ENCODE data around the gene CEP57L1. TPM values are rescaled to one million over a fixed set of nuclear protein-coding genes. Genes with fewer than 3 reads are reported as not detected.
"Not testable (repeated sequence)": the region's sequence is repeated elsewhere in the genome, so short reads cannot be mapped to it uniquely, and the experiment has no call there.

Gene CEP57L1
- total and polyA plus RNA-seq, 10 of the 15 experiments (the other 5 are each of a cell fraction or from before 2014, with no cell fraction given), result 12.7 to 30.5 (median 21.9) TPM

GRCh38 chr6:109104512-109104911 lies 9.2 kb downstream of the CEP57L1 start:
- POLR2A ChIA-PET, result interaction anchor here (0.7 to 2.2 kb wide), 3 partner anchors 11 to 1714 kb away, joined by 3 to 5 read pairs (median 3); no protein-coding TSS in a partner anchor
- SMC1A ChIA-PET (ENCODE audit: uncharacterized antibody, unreplicated experiment), result interaction anchor here (1.1 to 3.5 kb wide), 6 partner anchors 9 to 266 kb away, joined by 3 to 17 read pairs (median 4); partner anchors contain the start of genes CEP57L1 and SESN1

DNA sequence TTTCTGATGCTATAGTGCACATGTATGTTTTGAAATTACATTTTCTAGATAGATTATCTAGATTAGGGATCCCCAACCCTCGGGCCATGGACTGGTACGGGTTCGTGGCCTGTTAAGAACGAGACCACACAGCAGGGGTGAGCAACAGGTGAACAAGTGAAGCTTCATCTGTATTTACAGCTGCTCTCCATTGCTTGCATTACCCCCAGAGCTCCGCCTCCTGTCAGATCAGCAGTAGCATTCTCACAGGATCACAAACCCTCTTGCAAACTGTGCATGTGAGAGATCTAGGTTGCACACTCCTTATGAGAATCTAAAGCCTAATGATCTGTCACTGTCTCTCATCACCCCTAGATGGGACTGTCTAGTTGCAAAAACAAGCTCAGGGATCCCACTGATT lies 10.4 kb downstream of the CEP57L1 start:
- no TSS peak for BruUV-seq (replicated peaks)
- DNase-seq (ENCODE audit: low read depth, low spot score) (no peak), ATAC-seq (no peak), FAIRE-seq (no peak)
- TF ChIP-seq RAD21 (IDR thresholded peaks at IDR 0.05; ENCODE audit: insufficient read depth, low read depth, low read length), result 0 out of 2 replicates have a peak, but pooled peaks have one; percentile 19
- TF ChIP-seq EED (IDR thresholded peaks at IDR 0.05; ENCODE audit: low read depth), result no peak
- RAD21 ChIA-PET (ENCODE audit: unreplicated experiment), result interaction anchor here (0.8 kb wide), 1 partner anchor 278 kb away, joined by 3 read pairs; no protein-coding TSS in a partner anchor
- no peaks in the 10 kb centered on the region for H4K20me1 ChIP-seq (ENCODE audit: control insufficient read depth, insufficient read depth)
- H3K27me3 ChIP-seq (replicated peaks in 1 of 2; ENCODE audit: control insufficient read depth in 2 of 2, insufficient read depth in 2 of 2, low read length in 1 of 2), result no peaks in the 10 kb centered on the region
- in situ Hi-C loops (cut with MboI), result no loop called here
- H3K4me2 ChIP-seq (ENCODE audit: control insufficient read depth, insufficient read depth), result no peak overlapping the region
- H2AFZ ChIP-seq (ENCODE audit: control insufficient read depth, low read depth, low read length), result no peak overlapping the region
- no peaks in the 10 kb centered on the region; a peak in 1 of 4 replicates for H3K36me3 ChIP-seq (ENCODE audit: control insufficient read depth in 2 of 2, insufficient read depth in 2 of 2, low read length in 1 of 2)
- H3K9ac ChIP-seq (ENCODE audit: control insufficient read depth, insufficient read depth, low read length), result no peak overlapping the region
- peaks cover 2% of the 10 kb centered on the region for H3K79me2 ChIP-seq (ENCODE audit: control insufficient read depth, insufficient read depth, low read length)
- CTCF ChIA-PET, result interaction anchor here (0.8 to 1.8 kb wide), 4 partner anchors 11 to 83 kb away, joined by 3 to 6 read pairs (median 3); no protein-coding TSS in a partner anchor
- H3K4me1 ChIP-seq (ENCODE audit: control insufficient read depth, insufficient read depth, low read length), result peaks cover 4% of the 10 kb centered on the region; the same call in 1 of the 2 replicates
- WGBS (ENCODE audit: insufficient coverage, insufficient replicate concordance, low lambda C conversion rate, missing lambda C conversion rate), result 90% methylated on average over 5 of the region's 5 CpGs
- H3K4me3 ChIP-seq, result no peak overlapping the region
- no peaks in the 10 kb centered on the region; the same call in 2 of the 3 replicates for H3K9me3 ChIP-seq (replicated peaks; ENCODE audit: control insufficient read depth, insufficient read depth, low read length)
- POLR2A ChIA-PET, result interaction anchor here (2.2 kb wide), 1 partner anchor 12 kb away, joined by 5 read pairs; no protein-coding TSS in a partner anchor
- intact Hi-C loops (cut with micrococcal nuclease; ENCODE audit: unreplicated experiment), result no loop called here
- H3K27ac ChIP-seq (ENCODE audit: control insufficient read depth, insufficient read depth), result no peak overlapping the region
- SMC1A ChIA-PET (ENCODE audit: uncharacterized antibody, unreplicated experiment), result interaction anchor here (1.1 to 3.5 kb wide), 4 partner anchors 10 to 277 kb away, joined by 4 to 17 read pairs (median 10); partner anchors contain the start of genes CD164, CEP57L1 and SESN1

More at GRCh38 chr6:109104512-109104911, 9.2 kb downstream of the CEP57L1 start:
- no peak for TF ChIP-seq ZNF274 (IDR thresholded peaks at IDR 0.05; ENCODE audit: insufficient read depth, insufficient read length)
- TF ChIP-seq, protein P1, sequence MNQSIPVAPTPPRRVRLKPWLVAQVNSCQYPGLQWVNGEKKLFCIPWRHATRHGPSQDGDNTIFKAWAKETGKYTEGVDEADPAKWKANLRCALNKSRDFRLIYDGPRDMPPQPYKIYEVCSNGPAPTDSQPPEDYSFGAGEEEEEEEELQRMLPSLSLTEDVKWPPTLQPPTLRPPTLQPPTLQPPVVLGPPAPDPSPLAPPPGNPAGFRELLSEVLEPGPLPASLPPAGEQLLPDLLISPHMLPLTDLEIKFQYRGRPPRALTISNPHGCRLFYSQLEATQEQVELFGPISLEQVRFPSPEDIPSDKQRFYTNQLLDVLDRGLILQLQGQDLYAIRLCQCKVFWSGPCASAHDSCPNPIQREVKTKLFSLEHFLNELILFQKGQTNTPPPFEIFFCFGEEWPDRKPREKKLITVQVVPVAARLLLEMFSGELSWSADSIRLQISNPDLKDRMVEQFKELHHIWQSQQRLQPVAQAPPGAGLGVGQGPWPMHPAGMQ (IDR thresholded peaks at IDR 0.05; ENCODE audit: borderline replicate concordance), result no peak
- Histone ChIP-seq H3K27ac (ENCODE audit: control insufficient read depth, insufficient read depth) (no peak overlapping the region), H3K4me2 (ENCODE audit: control insufficient read depth, insufficient read depth) (0 out of 2 replicates have a peak overlapping the region, but pooled peaks have one; percentile 4), H3K9ac (ENCODE audit: control insufficient read depth, insufficient read depth, low read length) (no peak overlapping the region), H3K9me3 (replicated peaks; ENCODE audit: control insufficient read depth, insufficient read depth, low read length) (no peaks in the 10 kb centered on the region; the same call in 2 of the 3 replicates), H4K20me1 (ENCODE audit: control insufficient read depth, insufficient read depth) (no peaks in the 10 kb centered on the region), H3K4me3 (no peak overlapping the region), H3K4me1 (ENCODE audit: control insufficient read depth, insufficient read depth, low read length) (peaks cover 4% of the 10 kb centered on the region; the same call in 1 of the 2 replicates), H3K36me3 (ENCODE audit: control insufficient read depth in 2 of 2, insufficient read depth in 2 of 2, low read length in 1 of 2) (no peaks in the 10 kb centered on the region; a peak in 1 of 4 replicates), H2AFZ (ENCODE audit: control insufficient read depth, low read depth, low read length) (no peak overlapping the region), H3K79me2 (ENCODE audit: control insufficient read depth, insufficient read depth, low read length) (peaks cover 2% of the 10 kb centered on the region), H3K27me3 (replicated peaks in 1 of 2; ENCODE audit: control insufficient read depth in 2 of 2, insufficient read depth in 2 of 2, low read length in 1 of 2) (no peaks in the 10 kb centered on the region)
- in situ Hi-C loops (cut with MboI), result no loop called here
- intact Hi-C loops (cut with micrococcal nuclease; ENCODE audit: unreplicated experiment), result no loop called here
- DNase-seq (ENCODE audit: low read depth, low spot score) (no peak), FAIRE-seq (no peak), ATAC-seq (no peak; the same call in 2 of the 3 replicates)
- WGBS (ENCODE audit: insufficient coverage, insufficient replicate concordance, low lambda C conversion rate, missing lambda C conversion rate), result 98% methylated on average over 3 of the region's 3 CpGs
- CTCF ChIA-PET, result interaction anchor here (0.8 to 1.8 kb wide), 2 partner anchors 12 to 23 kb away, joined by 4 to 6 read pairs; no protein-coding TSS in a partner anchor
- BruUV-seq (replicated peaks), result no TSS peak
- RAD21 ChIA-PET (ENCODE audit: unreplicated experiment), result interaction anchor here (1.8 kb wide), 1 partner anchor 11 kb away, joined by 6 read pairs; the partner anchor contains the start of gene SESN1

DNA sequence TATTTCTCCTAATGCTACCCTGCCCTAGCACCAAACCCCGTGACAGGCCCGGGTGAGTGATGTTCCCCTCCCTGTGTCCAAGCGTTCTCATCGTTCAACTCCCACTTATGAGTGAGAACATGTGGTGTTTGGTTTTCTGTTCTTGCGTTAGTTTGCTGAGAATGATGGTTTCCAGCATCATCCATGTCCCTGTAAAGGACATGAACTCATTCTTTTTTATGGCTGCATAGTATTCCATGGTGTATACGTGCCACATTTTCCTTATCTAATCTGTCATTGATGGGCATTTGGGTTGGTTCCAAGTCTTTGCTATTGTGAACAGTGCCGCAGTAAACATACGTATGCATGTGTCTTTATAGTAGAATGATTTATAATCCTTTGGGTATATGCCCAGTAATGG lies 14.4 kb downstream of the CEP57L1 start:
- POLR2A ChIA-PET; DNase-seq (ENCODE audit: low read depth, low spot score); CTCF ChIA-PET; H3K4me3 ChIP-seq; H3K36me3 ChIP-seq (ENCODE audit: control insufficient read depth in 2 of 2, insufficient read depth in 2 of 2, low read length in 1 of 2); H2AFZ ChIP-seq (ENCODE audit: control insufficient read depth, low read depth, low read length); H3K27me3 ChIP-seq (replicated peaks in 1 of 2; ENCODE audit: control insufficient read depth in 2 of 2, insufficient read depth in 2 of 2, low read length in 1 of 2); H3K9ac ChIP-seq (ENCODE audit: control insufficient read depth, insufficient read depth, low read length); H3K27ac ChIP-seq (ENCODE audit: control insufficient read depth, insufficient read depth); FAIRE-seq; H3K79me2 ChIP-seq (ENCODE audit: control insufficient read depth, insufficient read depth, low read length); RAD21 ChIA-PET (ENCODE audit: unreplicated experiment); intact Hi-C loops (cut with micrococcal nuclease; ENCODE audit: unreplicated experiment); ATAC-seq; H3K4me2 ChIP-seq (ENCODE audit: control insufficient read depth, insufficient read depth); BruUV-seq (replicated peaks); H3K9me3 ChIP-seq (replicated peaks; ENCODE audit: control insufficient read depth, insufficient read depth, low read length); in situ Hi-C loops (cut with MboI); H4K20me1 ChIP-seq (ENCODE audit: control insufficient read depth, insufficient read depth); H3K4me1 ChIP-seq (ENCODE audit: control insufficient read depth, insufficient read depth, low read length); SMC1A ChIA-PET (ENCODE audit: uncharacterized antibody, unreplicated experiment): not testable (repeated sequence)
- WGBS (ENCODE audit: insufficient coverage, insufficient replicate concordance, low lambda C conversion rate, missing lambda C conversion rate), result 96% methylated on average over 8 of the region's 8 CpGs
